Liver (tissue), 9 donors: Measurements from ENCODE around the gene BCL6B. TPM values are rescaled to one million over a fixed set of nuclear protein-coding genes. Genes with fewer than 3 reads are reported as not detected.

Experiments
- DNase-seq: peaks from one replicate; pipeline ENCODE4 v3.0.0-alpha.2; 2017; ENCODE audit warnings: low spot score
- H3K27ac ChIP-seq, 2 donors: one replicate each; pipeline ENCODE4 v1.7.0; 2013; ENCODE audit warnings: inconsistent platforms in 2 of 2, low read length in 2 of 2, control low read depth in 1 of 2, low read depth in 1 of 2, mild to moderate bottlenecking in 1 of 2
- H3K27me3 ChIP-seq, 4 donors: one replicate each; pipeline versions ENCODE4 v1.6.1 to v1.7.0; 2013; ENCODE audit warnings: low read length in 3 of 4, inconsistent platforms in 1 of 4, mild to moderate bottlenecking in 1 of 4, moderate library complexity in 1 of 4; ENCODE audit not compliant: control insufficient read depth in 4 of 4, insufficient read depth in 4 of 4
- H3K36me3 ChIP-seq, 4 donors: one replicate each; pipeline versions ENCODE4 v1.6.1 to v1.7.0; 2013; ENCODE audit warnings: low read length in 3 of 4, mild to moderate bottlenecking in 3 of 4, low read depth in 1 of 4, moderate library complexity in 1 of 4; ENCODE audit not compliant: control insufficient read depth in 4 of 4, insufficient read depth in 3 of 4
- H3K4me1 ChIP-seq, 4 donors: one replicate each; pipeline versions ENCODE4 v1.6.1 to v1.7.0; 2013; ENCODE audit warnings: low read length in 3 of 4, mild to moderate bottlenecking in 3 of 4, moderate library complexity in 1 of 4; ENCODE audit not compliant: control insufficient read depth in 4 of 4, insufficient read depth in 4 of 4
- H3K4me3 ChIP-seq, 3 donors: one replicate each; pipeline versions ENCODE4 v1.6.1 to v1.7.0; 2013; ENCODE audit warnings: low read length in 3 of 3, control low read depth in 1 of 3, low read depth in 1 of 3, mild to moderate bottlenecking in 1 of 3
- H3K9ac ChIP-seq, 2 donors: one replicate each; pipeline ENCODE4 v1.7.0; 2013; ENCODE audit warnings: low read length in 2 of 2, mild to moderate bottlenecking in 2 of 2, moderate library complexity in 2 of 2, control low read depth in 1 of 2, low read depth in 1 of 2
- H3K9me3 ChIP-seq, 4 donors: one replicate each; pipeline versions ENCODE4 v1.6.1 to v1.7.0; 2013; ENCODE audit warnings: low read length in 3 of 4; ENCODE audit not compliant: control insufficient read depth in 4 of 4
- CTCF ChIP-seq: fragments of 150-350 bp; IDR thresholded peaks from 2 replicates; pipeline ENCODE4 v1.5.1; 2017; ENCODE audit warnings: improper control_type of control experiment, low read depth, low read length; ENCODE audit not compliant: missing input control
- EGR1 ChIP-seq, 2 donors: IDR thresholded peaks; 2 replicates each; pipeline ENCODE4 v1.6.1; 2016 to 2018; ENCODE audit warnings: antibody characterized with exemption in 2 of 2, low read depth in 2 of 2
- FOXA1 ChIP-seq: IDR thresholded peaks from 2 replicates; pipeline ENCODE4 v1.6.1; 2016; ENCODE audit warnings: antibody characterized with exemption
- FOXA2 ChIP-seq: IDR thresholded peaks from 2 replicates; pipeline ENCODE4 v1.6.1; 2016; ENCODE audit warnings: antibody characterized with exemption
- GABPA ChIP-seq, 2 donors: IDR thresholded peaks in 1 of 2; conservative IDR thresholded peaks in 1 of 2; 2 replicates each; pipeline ENCODE4 v1.6.1; 2016; ENCODE audit warnings: antibody characterized with exemption in 2 of 2, mild to moderate bottlenecking in 1 of 2, moderate library complexity in 1 of 2
- HNF4A ChIP-seq, 2 donors: conservative IDR thresholded peaks; 2 replicates each; pipeline ENCODE4 v1.6.1; 2016; ENCODE audit warnings: antibody characterized with exemption in 2 of 2, mild to moderate bottlenecking in 2 of 2
- HNF4G ChIP-seq: IDR thresholded peaks from 2 replicates; pipeline ENCODE4 v1.6.1; 2016; ENCODE audit warnings: antibody characterized with exemption
- JUND ChIP-seq, 2 donors: IDR thresholded peaks; 2 replicates each; pipeline ENCODE4 v1.6.1; 2016; ENCODE audit warnings: antibody characterized with exemption in 2 of 2
- NR2F2 ChIP-seq: IDR thresholded peaks from 2 replicates; pipeline ENCODE4 v1.6.1; 2016; ENCODE audit warnings: antibody characterized with exemption
- RAD21 ChIP-seq, 2 donors: IDR thresholded peaks; 2 replicates each; pipeline ENCODE4 v1.6.1; 2016; ENCODE audit warnings: antibody characterized with exemption in 2 of 2, mild to moderate bottlenecking in 2 of 2
- RXRA ChIP-seq, 2 donors: IDR thresholded peaks; 2 replicates each; pipeline ENCODE4 v1.6.1; 2017 to 2018; ENCODE audit warnings: antibody characterized with exemption in 2 of 2, mild to moderate bottlenecking in 1 of 2
- SP1 ChIP-seq: IDR thresholded peaks from 2 replicates; pipeline ENCODE4 v1.6.1; 2018; ENCODE audit warnings: antibody characterized with exemption, mild to moderate bottlenecking
- TAF1 ChIP-seq: conservative IDR thresholded peaks from 2 replicates; pipeline ENCODE4 v1.6.1; 2016; ENCODE audit warnings: antibody characterized with exemption, mild to moderate bottlenecking
- YY1 ChIP-seq: IDR thresholded peaks from 2 replicates; pipeline ENCODE4 v1.6.1; 2016; ENCODE audit warnings: antibody characterized with exemption, mild to moderate bottlenecking
- WGBS: extraction: QIAGEN DNeasy Blood & Tissue Kit; methylation state at CpG from one replicate; pipeline ENCODE4 v1.1.7; 2013; 5-methylcytosine and 5-hydroxymethylcytosine counted together
- polyA plus RNA-seq, 2 donors: library from polyadenylated mRNA; stranded (reverse) in 1 of 2; unstranded in 1 of 2; fragments of 200-250 nt in 1 of 2; fragments of >200 nt in 1 of 2; fragmentation: Nextera tagmentation in 1 of 2; extraction: Ambion mirVana in 1 of 2; gene quantifications; one replicate each; pipeline versions ENCODE4 v1.2.1 to v1.2.3, GENCODE V29; 2013 to 2015
- total RNA-seq, 2 donors: library from RNA; depleted of rRNA; stranded (reverse); fragments of >200 nt; gene quantifications; one replicate each; pipeline ENCODE4 v1.2.3, GENCODE V29; 2014
- TF ChIP-seq, protein P1 (sequence below): IDR thresholded peaks from 2 replicates; pipeline ENCODE4 v1.6.1; 2016; ENCODE audit warnings: antibody characterized with exemption, mild to moderate bottlenecking
- TF ChIP-seq, protein P2 (sequence below): IDR thresholded peaks from 2 replicates; pipeline ENCODE4 v1.6.1; 2016; ENCODE audit warnings: antibody characterized with exemption
- TF ChIP-seq, protein P3 (sequence below): IDR thresholded peaks from 2 replicates; pipeline ENCODE4 v1.6.1; 2016; ENCODE audit warnings: antibody characterized with exemption
- TF ChIP-seq, protein P4 (sequence below): IDR thresholded peaks from 2 replicates; pipeline ENCODE4 v1.6.1; 2016; ENCODE audit warnings: antibody characterized with exemption
- donor health status: healthy.
- donor health status: healthy.
- donor health status: healthy.
- donor health status: healthy.
- donor health status: healthy.

Gene BCL6B
- total and polyA plus RNA-seq, 4 donors, result 1.1 to 5.7 (median 1.8) TPM

- TF ChIP-seq, protein P1, sequence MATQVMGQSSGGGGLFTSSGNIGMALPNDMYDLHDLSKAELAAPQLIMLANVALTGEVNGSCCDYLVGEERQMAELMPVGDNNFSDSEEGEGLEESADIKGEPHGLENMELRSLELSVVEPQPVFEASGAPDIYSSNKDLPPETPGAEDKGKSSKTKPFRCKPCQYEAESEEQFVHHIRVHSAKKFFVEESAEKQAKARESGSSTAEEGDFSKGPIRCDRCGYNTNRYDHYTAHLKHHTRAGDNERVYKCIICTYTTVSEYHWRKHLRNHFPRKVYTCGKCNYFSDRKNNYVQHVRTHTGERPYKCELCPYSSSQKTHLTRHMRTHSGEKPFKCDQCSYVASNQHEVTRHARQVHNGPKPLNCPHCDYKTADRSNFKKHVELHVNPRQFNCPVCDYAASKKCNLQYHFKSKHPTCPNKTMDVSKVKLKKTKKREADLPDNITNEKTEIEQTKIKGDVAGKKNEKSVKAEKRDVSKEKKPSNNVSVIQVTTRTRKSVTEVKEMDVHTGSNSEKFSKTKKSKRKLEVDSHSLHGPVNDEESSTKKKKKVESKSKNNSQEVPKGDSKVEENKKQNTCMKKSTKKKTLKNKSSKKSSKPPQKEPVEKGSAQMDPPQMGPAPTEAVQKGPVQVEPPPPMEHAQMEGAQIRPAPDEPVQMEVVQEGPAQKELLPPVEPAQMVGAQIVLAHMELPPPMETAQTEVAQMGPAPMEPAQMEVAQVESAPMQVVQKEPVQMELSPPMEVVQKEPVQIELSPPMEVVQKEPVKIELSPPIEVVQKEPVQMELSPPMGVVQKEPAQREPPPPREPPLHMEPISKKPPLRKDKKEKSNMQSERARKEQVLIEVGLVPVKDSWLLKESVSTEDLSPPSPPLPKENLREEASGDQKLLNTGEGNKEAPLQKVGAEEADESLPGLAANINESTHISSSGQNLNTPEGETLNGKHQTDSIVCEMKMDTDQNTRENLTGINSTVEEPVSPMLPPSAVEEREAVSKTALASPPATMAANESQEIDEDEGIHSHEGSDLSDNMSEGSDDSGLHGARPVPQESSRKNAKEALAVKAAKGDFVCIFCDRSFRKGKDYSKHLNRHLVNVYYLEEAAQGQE, result peak; percentile 89
- no peak for TF ChIP-seq FOXA2
- TF ChIP-seq FOXA1, result peak; percentile 25
- TF ChIP-seq, protein P2, sequence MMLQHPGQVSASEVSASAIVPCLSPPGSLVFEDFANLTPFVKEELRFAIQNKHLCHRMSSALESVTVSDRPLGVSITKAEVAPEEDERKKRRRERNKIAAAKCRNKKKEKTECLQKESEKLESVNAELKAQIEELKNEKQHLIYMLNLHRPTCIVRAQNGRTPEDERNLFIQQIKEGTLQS, result no peak
- peak; percentile 41 to 52 for TF ChIP-seq EGR1 (IDR thresholded peaks at IDR 0.05; ENCODE audit: low read depth in 2 of 2)
- TF ChIP-seq, protein P3, sequence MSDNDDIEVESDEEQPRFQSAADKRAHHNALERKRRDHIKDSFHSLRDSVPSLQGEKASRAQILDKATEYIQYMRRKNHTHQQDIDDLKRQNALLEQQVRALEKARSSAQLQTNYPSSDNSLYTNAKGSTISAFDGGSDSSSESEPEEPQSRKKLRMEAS, result peak; percentile 43
- peak; percentile 82 for TF ChIP-seq TAF1
- TF ChIP-seq RAD21 (IDR thresholded peaks at IDR 0.05), result peak in 1 of 2 donors; percentile 30
- peak; percentile 77 for TF ChIP-seq SP1
These were observed 8.4 kb upstream of the BCL6B start (continued) for GRCh38 chr17:7014261-7014994.

DNA sequence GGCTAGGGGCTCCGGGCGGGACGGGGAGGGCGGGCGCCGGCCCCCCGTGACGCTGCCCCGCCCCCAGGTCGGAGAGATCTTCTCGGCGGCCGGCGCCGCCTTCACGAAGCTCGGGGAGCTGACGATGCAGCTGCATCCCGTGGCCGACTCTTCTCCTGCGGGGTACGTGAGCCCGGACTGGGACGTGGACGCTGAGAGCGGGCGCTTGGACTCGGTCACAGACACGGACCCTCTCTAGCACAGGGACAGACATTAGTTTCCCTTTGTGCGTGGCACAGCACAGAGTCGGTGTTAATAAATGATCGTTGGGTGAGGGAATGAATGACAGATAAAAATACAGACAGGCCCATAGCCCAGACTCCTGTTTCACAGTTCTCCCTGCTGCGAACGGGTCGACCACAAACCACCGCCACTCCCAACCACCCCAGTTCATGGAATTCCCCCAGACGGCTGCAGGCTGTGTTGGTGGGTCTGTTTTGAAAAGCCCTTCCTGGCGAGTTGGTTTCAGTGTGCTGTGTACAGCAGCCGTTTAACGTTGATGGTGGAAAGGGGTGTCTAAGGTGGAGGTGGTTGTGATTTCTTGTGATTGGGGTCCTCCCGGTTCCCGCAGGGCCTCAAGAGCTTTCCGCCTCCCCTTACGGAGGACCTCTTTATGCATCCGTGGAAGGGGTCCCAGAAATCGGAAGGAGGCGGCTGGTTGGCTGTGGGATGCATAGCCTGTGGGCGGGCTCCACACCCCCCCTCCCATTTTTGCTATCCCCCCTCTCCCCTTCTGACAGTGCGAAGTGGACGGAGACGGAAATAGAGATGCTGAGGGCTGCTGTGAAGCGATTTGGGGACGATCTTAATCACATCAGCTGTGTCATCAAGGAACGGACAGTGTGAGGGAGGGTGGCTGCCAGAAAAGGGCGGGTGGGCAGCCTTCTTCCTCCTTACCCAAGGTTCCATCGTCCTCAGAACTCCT, 7.6 kb upstream of the BCL6B start:
- Histone ChIP-seq H3K9me3 (no peaks in the 10 kb centered on the region), H3K9ac (peak overlapping the region; percentile 1 to 67), H3K27me3 (no peaks in the 10 kb centered on the region), H3K27ac (peak overlapping the region; percentile 96 to 99), H3K36me3 (no peaks in the 10 kb centered on the region), H3K4me1 (peaks cover 9 to 48% (median 31%) of the 10 kb centered on the region in 4 donors), H3K4me3 (peak overlapping the region; percentile 19 to 82 (median 30))
- TF ChIP-seq RAD21 (IDR thresholded peaks at IDR 0.05) (no peak), SP1 (no peak), CTCF (no peak), HNF4G (no peak), EGR1 (IDR thresholded peaks at IDR 0.05; ENCODE audit: low read depth in 2 of 2) (no peak), GABPA (IDR thresholded peaks at IDR 0.05 in 1 of 2, conservative IDR thresholded peaks at IDR 0.05 in 1 of 2) (no peak), TAF1 (no peak), FOXA2 (no peak), HNF4A (conservative IDR thresholded peaks at IDR 0.05) (no peak), RXRA (IDR thresholded peaks at IDR 0.05) (no peak), FOXA1 (no peak), JUND (IDR thresholded peaks at IDR 0.05) (no peak), YY1 (no peak), NR2F2 (no peak)
- TF ChIP-seq, protein P4, sequence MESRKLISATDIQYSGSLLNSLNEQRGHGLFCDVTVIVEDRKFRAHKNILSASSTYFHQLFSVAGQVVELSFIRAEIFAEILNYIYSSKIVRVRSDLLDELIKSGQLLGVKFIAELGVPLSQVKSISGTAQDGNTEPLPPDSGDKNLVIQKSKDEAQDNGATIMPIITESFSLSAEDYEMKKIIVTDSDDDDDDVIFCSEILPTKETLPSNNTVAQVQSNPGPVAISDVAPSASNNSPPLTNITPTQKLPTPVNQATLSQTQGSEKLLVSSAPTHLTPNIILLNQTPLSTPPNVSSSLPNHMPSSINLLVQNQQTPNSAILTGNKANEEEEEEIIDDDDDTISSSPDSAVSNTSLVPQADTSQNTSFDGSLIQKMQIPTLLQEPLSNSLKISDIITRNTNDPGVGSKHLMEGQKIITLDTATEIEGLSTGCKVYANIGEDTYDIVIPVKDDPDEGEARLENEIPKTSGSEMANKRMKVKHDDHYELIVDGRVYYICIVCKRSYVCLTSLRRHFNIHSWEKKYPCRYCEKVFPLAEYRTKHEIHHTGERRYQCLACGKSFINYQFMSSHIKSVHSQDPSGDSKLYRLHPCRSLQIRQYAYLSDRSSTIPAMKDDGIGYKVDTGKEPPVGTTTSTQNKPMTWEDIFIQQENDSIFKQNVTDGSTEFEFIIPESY, result no peak
- TF ChIP-seq, protein P1, result no peak
- TF ChIP-seq, protein P2, result no peak
- TF ChIP-seq, protein P3, result no peak
- peak; percentile 29 for DNase-seq
- WGBS, result 21% methylated on average over 56 of the region's 56 CpGs
